HuH-7.5 (cell line): Measurements from ENCODE around the gene SLC16A4.

Experiments
- DNase-seq: peaks from one replicate; pipeline ENCODE4 v3.0.0; 2011; ENCODE audit warnings: low spot score

The SLC16A4 gene

DNA sequence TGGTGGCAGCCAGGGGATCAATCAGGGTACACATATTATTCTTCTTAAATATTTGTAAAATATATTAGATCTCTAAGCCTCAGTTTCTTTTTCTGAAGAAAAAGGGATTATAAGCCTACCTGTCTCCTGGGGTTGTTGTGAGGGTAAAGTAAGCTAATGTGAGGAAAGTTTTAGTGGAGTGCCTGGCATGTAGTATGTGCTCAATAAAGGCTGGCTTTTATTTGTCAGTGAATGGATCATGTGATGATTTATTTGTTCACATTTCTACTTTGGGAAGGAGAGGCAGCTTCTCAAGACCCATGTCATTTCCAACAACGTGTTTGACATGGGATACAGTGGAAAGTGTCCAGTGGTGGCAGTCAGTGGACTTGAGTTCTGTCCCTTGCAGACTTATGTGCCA, 64.0 kb downstream of the SLC16A4 start:
- DNase-seq, result no peak

DNA sequence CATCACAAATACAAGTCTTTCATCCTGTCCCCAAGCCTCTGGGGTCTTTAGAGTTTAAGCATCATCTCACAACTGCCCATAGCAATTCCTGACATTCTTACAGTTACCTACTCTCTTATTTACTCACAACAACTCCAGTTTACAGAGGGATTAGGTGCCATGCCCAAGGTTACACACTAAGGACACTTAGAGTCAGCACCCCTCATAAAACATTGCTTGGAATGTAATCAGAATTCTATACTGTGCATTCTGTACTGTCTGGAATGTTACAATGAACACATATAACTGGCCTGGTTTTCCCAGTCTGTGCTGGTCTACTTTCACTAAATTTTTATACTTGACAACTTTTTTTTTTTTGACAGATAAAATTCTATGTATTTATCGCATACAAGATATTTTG, 66.2 kb downstream of the SLC16A4 start:
- DNase-seq, result no peak

GRCh38 chr1:110321846-110322245, 69.0 kb downstream of the SLC16A4 start:
- DNase-seq, result no peak

GRCh38 chr1:110321045-110321444, 69.8 kb downstream of the SLC16A4 start:
- no peak for DNase-seq

DNA sequence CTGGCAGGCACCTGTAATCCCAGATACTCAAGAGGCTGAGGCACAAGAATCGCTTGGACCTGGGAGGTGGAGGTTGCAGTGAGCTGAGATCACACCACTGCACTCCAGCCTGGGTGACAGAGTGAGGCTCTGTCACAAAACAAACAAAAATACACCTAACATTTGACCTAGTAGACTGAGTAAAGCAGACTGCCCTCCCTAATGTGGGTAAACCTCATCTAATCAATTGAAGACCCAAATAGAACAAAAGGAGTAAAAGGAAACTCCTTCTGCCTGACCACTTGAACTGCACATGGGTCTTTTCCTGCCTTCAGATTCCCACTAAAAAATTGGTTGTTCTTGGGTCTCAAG, 70.7 kb downstream of the SLC16A4 start:
- DNase-seq, result no peak

GRCh38 chr1:110319332-110320167, 71.3 kb downstream of the SLC16A4 start:
- DNase-seq, result no peak

DNA sequence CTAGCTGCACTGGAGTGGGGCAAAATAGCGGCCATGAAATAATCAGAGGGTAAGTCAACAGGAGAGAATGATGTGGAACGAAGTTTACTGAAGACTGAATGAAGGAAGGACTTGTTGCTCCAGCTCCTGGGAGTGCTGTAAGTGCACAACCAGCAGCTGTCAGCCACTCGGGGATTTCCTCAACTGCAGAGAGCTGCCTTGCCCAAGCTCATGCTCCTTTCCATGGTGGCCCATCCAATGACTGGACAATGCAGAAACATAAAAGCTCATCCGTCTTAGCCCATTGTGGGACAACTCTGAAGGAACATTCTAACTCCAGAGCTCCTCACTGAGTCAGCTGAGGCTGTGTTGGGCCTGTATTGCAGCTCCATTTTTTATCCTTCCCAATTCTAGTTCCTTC, 72.8 kb downstream of the SLC16A4 start:
- DNase-seq, result no peak

GRCh38 chr1:110316735-110317134, 74.1 kb downstream of the SLC16A4 start:
- DNase-seq, result no peak
